HepG2 (cell line): Measurements from ENCODE around the gene MAP3K3. TPM values are rescaled to one million over a fixed set of nuclear protein-coding genes. Genes with fewer than 3 reads are reported as not detected.

Source experiments
- ARHGAP35 ChIP-seq: sonication (generic); formaldehyde crosslinking; IDR thresholded peaks from 2 replicates; pipeline ENCODE4 v1.9.0; 2022; ENCODE audit warnings: mild to moderate bottlenecking, inconsistent platforms, moderate library complexity, missing genetic modification reagents, borderline replicate concordance
- HDAC1 ChIP-seq: sonication (generic); formaldehyde crosslinking; IDR thresholded peaks from 2 replicates; pipeline ENCODE4 v1.5.1; 2020; ENCODE audit warnings: mild to moderate bottlenecking, missing genetic modification reagents
- MLLT10 ChIP-seq: sonication (generic); formaldehyde crosslinking; IDR thresholded peaks from 2 replicates; pipeline ENCODE4 v1.4.0; 2020; ENCODE audit warnings: missing genetic modification reagents
- NFATC3 ChIP-seq: sonication (generic); formaldehyde crosslinking; IDR thresholded peaks from 2 replicates; pipeline ENCODE4 v1.5.1; 2020; ENCODE audit warnings: mild to moderate bottlenecking, missing genetic modification reagents
- PAX8 ChIP-seq: sonication (generic); formaldehyde crosslinking; IDR thresholded peaks from 2 replicates; pipeline ENCODE4 v1.8.0; 2022; ENCODE audit warnings: mild to moderate bottlenecking, missing genetic modification reagents, borderline replicate concordance
- PAXIP1 ChIP-seq: sonication (generic); formaldehyde crosslinking; conservative IDR thresholded peaks from 2 replicates; pipeline ENCODE4 v1.4.0; 2020; ENCODE audit warnings: mild to moderate bottlenecking, missing genetic modification reagents, moderate library complexity
- RXRB ChIP-seq: IDR thresholded peaks from 2 replicates; pipeline ENCODE4 v1.6.1; 2016; ENCODE audit warnings: borderline replicate concordance, missing genetic modification reagents, missing compliant biosample characterization
- SIN3A ChIP-seq: IDR thresholded peaks from 2 replicates; pipeline ENCODE4 v1.6.1; 2011; ENCODE audit warnings: low read depth, mild to moderate bottlenecking, control low read depth, low read length, borderline replicate concordance
- TEF ChIP-seq: sonication (generic); formaldehyde crosslinking; IDR thresholded peaks from 2 replicates; pipeline ENCODE4 v1.5.0; 2020; ENCODE audit warnings: missing genetic modification reagents
- THRA ChIP-seq: sonication (generic); formaldehyde crosslinking; IDR thresholded peaks from 2 replicates; pipeline ENCODE4 v1.4.0; 2020; ENCODE audit warnings: missing genetic modification reagents, borderline replicate concordance
- ZBTB44 ChIP-seq: sonication (generic); formaldehyde crosslinking; IDR thresholded peaks from 2 replicates; pipeline ENCODE4 v1.4.0; 2020; ENCODE audit warnings: missing genetic modification reagents
- ZGPAT ChIP-seq: IDR thresholded peaks from 2 replicates; pipeline ENCODE4 v1.6.1; 2016; ENCODE audit warnings: mild to moderate bottlenecking
- ZNF292 ChIP-seq: sonication (generic); formaldehyde crosslinking; IDR thresholded peaks from 2 replicates; pipeline ENCODE4 v1.8.1; 2022; ENCODE audit warnings: mild to moderate bottlenecking, low read depth, missing genetic modification reagents, borderline replicate concordance
- ZNF562 ChIP-seq: sonication (generic); formaldehyde crosslinking; IDR thresholded peaks from 2 replicates; pipeline ENCODE4 v1.8.0; 2022; ENCODE audit warnings: missing genetic modification reagents, borderline replicate concordance
- ZNF670 ChIP-seq: sonication (generic); formaldehyde crosslinking; IDR thresholded peaks from 2 replicates; pipeline ENCODE4 v1.8.0; 2022; ENCODE audit warnings: mild to moderate bottlenecking, missing genetic modification reagents, borderline replicate concordance
- ZNF691 ChIP-seq: sonication (generic); formaldehyde crosslinking; IDR thresholded peaks from 2 replicates; pipeline ENCODE4 v1.4.0; 2020; ENCODE audit warnings: missing genetic modification reagents, low read depth, mild to moderate bottlenecking, borderline replicate concordance
- ZNF740 ChIP-seq: sonication (generic); formaldehyde crosslinking; IDR thresholded peaks from 2 replicates; pipeline ENCODE4 v1.4.0; 2020; ENCODE audit warnings: missing genetic modification reagents
- polyA plus RNA-seq, 8 experiments: library from polyadenylated mRNA; depleted of rRNA in 3 of 8; stranded (reverse) in 7 of 8; unstranded in 1 of 8; fragments of >200 nt; fragmentation: Illumina TruSeq in 4 of 8; extraction: Trizol in 4 of 8; gene quantifications; 2 replicates each; pipeline versions ENCODE4 v1.2.1 to v1.2.3, GENCODE V29; 2011 to 2016; ENCODE audit warnings: low read depth in 4 of 8, missing spikeins in 1 of 8, mixed read lengths in 1 of 8; ENCODE audit not compliant: insufficient read depth in 1 of 8
- total RNA-seq, 5 experiments: library from RNA; depleted of rRNA; stranded (reverse); fragments of >200 nt; fragmentation: Illumina TruSeq; extraction: Trizol; gene quantifications; 2 replicates each; pipeline ENCODE4 v1.2.3, GENCODE V29; 2016; ENCODE audit warnings: low read depth in 1 of 5

Gene MAP3K3
- total and polyA plus RNA-seq, 2 of the 13 experiments (the other 11 are each of a cell fraction or from before 2014, with no cell fraction given): 17.7 to 21.8 TPM

- TF ChIP-seq ZBTB44 (CRISPR knock-in tag) (peak; percentile 91), THRA (CRISPR knock-in tag) (peak; percentile 96), PAXIP1 (CRISPR knock-in tag) (peak; percentile 76), ZNF691 (CRISPR knock-in tag) (peak; percentile 95; the same call in 1 of the 2 replicates), ZNF562 (CRISPR knock-in tag) (no peak; the same call in 1 of the 2 replicates), ZGPAT (CRISPR knock-in tag) (peak; percentile 99), HDAC1 (peak; percentile 99), NFATC3 (CRISPR knock-in tag) (peak; percentile 89; the same call in 1 of the 2 replicates), ARHGAP35 (peak; percentile 75; the same call in 1 of the 2 replicates), ZNF292 (peak; percentile 87), RXRB (CRISPR knock-in tag) (peak; percentile 93), PAX8 (CRISPR knock-in tag) (0 out of 2 replicates have a peak, but pooled peaks have one; percentile 85), TEF (CRISPR knock-in tag) (peak; percentile 87; the same call in 1 of the 2 replicates), ZNF670 (CRISPR knock-in tag) (peak; percentile 93), SIN3A (peak; percentile 97), MLLT10 (CRISPR knock-in tag) (peak; percentile 90; the same call in 1 of the 2 replicates), ZNF740 (peak; percentile 77)
These were observed 21.4 kb upstream of the MAP3K3 start, which contains the start of gene TACO1 (continued) for GRCh38 chr17:63600569-63601438.
